Fibroblast of the aortic adventitia (primary cell): ENCODE results near the gene SOX9. TPM values are rescaled to one million over a fixed set of nuclear protein-coding genes. Genes with fewer than 3 reads are reported as not detected.

Experiments
- DNase-seq: peaks from one replicate; pipeline ENCODE4 v3.0.0-alpha.2; 2010; ENCODE audit warnings: low read depth
- H3K4me3 ChIP-seq: 2 replicates; pipeline ENCODE4 v1.5.1; 2011; ENCODE audit warnings: low read depth, mild to moderate bottlenecking, control low read depth, low read length, moderate library complexity
- CTCF ChIP-seq: IDR thresholded peaks from 2 replicates; pipeline ENCODE4 v1.5.1; 2011; ENCODE audit warnings: mild to moderate bottlenecking, low read length, control low read depth, inconsistent platforms; ENCODE audit not compliant: insufficient read depth
- total RNA-seq: library from RNA; depleted of rRNA; stranded (reverse); fragments of >200 nt; gene quantifications from 2 replicates; pipeline ENCODE4 v1.2.3, GENCODE V29; 2012; ENCODE audit warnings: low replicate concordance

SOX9 gene
- total RNA-seq, 1 donor = 2.1 TPM

- H3K4me3 ChIP-seq = no peak overlapping the region
- TF ChIP-seq CTCF = no peak
- no peak for DNase-seq
Observed at GRCh38 chr17:72158895-72159885, 38.4 kb downstream of the SOX9 start.

- DNase-seq = no peak
Observed at GRCh38 chr17:72162569-72162968, 41.7 kb downstream of the SOX9 start.

GRCh38 chr17:72163474-72163873 is 42.7 kb downstream of the SOX9 start:
- TF ChIP-seq CTCF = no peak
- no peak for DNase-seq
- H3K4me3 ChIP-seq = no peak overlapping the region

More at GRCh38 chr17:72162569-72162968, 41.7 kb downstream of the SOX9 start:
- no peak for TF ChIP-seq CTCF
- H3K4me3 ChIP-seq = no peak overlapping the region

GRCh38 chr17:72164158-72164739 is 43.4 kb downstream of the SOX9 start:
- no peak for TF ChIP-seq CTCF
- no peak for DNase-seq

GRCh38 chr17:72165192-72165866 is 44.5 kb downstream of the SOX9 start:
- TF ChIP-seq CTCF = no peak
- no peak overlapping the region for H3K4me3 ChIP-seq
- no peak for DNase-seq

More at GRCh38 chr17:72164158-72164739, 43.4 kb downstream of the SOX9 start:
- no peak overlapping the region for H3K4me3 ChIP-seq

GRCh38 chr17:72165867-72166439 is 45.1 kb downstream of the SOX9 start:
- no peak for DNase-seq
- no peak overlapping the region for H3K4me3 ChIP-seq
- TF ChIP-seq CTCF = no peak
